GM10266 (cell line): ENCODE data around the gene PDGFRB.
A peak's percentile ranks its signal among the peaks of the same experiment; 100 is the strongest.

Source experiments
- DNase-seq: peaks from one replicate; pipeline ENCODE4 v3.0.0; 2012; ENCODE audit errors: extremely low spot score
- TF ChIP-seq, protein P1 (sequence below): IDR thresholded peaks from 2 replicates; pipeline ENCODE4 v1.5.1; 2012; ENCODE audit warnings: mild to moderate bottlenecking, low read depth; ENCODE audit not compliant: control insufficient read depth, insufficient read depth; ENCODE audit errors: missing control alignments

PDGFRB gene

DNA sequence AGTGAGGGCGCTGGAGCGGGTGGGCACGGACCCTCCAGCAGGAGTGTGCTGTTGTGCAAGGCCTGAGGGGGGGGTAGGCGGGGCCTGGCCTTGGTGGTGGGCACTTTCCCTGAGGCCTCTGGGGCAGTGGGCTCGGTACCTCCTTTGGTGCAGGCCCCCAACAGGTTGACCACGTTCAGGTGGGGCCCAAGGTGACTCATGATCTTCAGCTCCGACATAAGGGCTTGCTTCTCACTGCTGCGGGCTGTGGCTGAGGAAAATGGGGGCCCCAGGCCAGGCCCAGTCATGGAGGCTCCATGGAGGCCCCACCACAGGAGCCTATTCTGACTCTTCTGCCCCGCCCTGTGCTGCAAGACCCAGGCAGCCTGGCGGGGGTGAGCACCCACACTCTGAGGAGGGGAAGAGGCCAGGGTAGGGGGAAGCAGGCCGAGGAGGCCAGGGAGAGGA, 31.5 kb downstream of the PDGFRB start:
- TF ChIP-seq, protein P1, sequence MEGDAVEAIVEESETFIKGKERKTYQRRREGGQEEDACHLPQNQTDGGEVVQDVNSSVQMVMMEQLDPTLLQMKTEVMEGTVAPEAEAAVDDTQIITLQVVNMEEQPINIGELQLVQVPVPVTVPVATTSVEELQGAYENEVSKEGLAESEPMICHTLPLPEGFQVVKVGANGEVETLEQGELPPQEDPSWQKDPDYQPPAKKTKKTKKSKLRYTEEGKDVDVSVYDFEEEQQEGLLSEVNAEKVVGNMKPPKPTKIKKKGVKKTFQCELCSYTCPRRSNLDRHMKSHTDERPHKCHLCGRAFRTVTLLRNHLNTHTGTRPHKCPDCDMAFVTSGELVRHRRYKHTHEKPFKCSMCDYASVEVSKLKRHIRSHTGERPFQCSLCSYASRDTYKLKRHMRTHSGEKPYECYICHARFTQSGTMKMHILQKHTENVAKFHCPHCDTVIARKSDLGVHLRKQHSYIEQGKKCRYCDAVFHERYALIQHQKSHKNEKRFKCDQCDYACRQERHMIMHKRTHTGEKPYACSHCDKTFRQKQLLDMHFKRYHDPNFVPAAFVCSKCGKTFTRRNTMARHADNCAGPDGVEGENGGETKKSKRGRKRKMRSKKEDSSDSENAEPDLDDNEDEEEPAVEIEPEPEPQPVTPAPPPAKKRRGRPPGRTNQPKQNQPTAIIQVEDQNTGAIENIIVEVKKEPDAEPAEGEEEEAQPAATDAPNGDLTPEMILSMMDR = no peak

GRCh38 chr5:150123542-150123941, 32.1 kb downstream of the PDGFRB start:
- TF ChIP-seq, protein P1 = no peak
- no peak for DNase-seq

More for the DNA sequence above, 31.5 kb downstream of the PDGFRB start:
- no peak for DNase-seq

DNA sequence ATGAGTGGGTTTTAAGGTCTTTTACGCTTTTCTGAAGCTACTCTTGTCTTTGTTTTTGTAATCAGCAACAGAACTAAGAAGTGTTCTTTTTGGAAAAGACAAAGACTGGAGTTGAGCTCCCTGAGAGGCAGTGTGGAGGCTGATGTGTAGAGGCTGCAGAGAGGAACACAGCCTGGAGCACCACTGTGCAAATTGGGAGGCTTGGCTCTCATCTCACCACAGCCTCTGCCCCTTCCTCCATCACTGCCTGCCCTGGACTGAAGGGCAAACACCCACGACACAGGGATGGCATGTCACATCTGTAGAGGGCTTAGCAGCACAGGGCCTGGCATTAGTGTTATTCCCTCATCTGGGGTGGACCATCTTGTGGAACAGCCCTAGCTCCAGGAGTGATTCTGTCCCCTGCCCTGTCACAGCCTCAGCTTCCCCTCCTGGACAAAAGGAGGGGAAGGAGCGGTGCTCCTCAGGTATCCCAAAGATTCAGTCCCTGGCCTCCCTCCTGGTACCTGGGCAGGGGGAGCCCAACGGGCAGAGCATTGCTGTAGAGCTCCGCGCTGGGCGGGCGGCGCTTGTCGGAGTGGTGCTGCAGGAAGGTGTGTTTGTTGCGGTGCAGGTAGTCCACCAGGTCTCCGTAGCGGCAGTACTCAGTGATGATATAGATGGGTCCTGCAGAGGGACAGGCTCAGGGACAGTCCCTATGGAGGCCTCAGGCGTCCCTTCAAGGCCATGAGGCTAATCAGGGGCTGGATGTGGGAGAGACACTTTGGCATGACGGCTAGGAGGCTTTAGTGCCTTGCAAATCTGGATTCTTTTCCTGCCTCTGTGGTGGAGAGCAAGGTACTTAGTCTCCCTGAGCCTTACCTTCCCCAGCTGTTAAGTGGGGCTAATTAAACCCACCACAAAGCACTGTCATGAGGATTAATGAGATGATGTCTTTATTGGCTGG, 32.8 kb downstream of the PDGFRB start:
- no peak for DNase-seq
- TF ChIP-seq, protein P1 = no peak

- TF ChIP-seq, protein P1 = peak; percentile 73
- DNase-seq = peak; percentile 85
Measured at GRCh38 chr5:150122158-150122510, 33.5 kb downstream of the PDGFRB start.

GRCh38 chr5:150121448-150122157, 34.0 kb downstream of the PDGFRB start:
- TF ChIP-seq, protein P1 = no peak
- no peak for DNase-seq

- no peak for DNase-seq
- TF ChIP-seq, protein P1 = no peak
Measured at GRCh38 chr5:150120617-150121447, 34.8 kb downstream of the PDGFRB start.
